SK-N-DZ (cell line): Measurements from ENCODE around the gene DDIT3.

Experiments used
- DNase-seq: peaks from one replicate; pipeline ENCODE4 v3.0.0-alpha.2; 2015; ENCODE audit warnings: low spot score

DDIT3 gene

DNA sequence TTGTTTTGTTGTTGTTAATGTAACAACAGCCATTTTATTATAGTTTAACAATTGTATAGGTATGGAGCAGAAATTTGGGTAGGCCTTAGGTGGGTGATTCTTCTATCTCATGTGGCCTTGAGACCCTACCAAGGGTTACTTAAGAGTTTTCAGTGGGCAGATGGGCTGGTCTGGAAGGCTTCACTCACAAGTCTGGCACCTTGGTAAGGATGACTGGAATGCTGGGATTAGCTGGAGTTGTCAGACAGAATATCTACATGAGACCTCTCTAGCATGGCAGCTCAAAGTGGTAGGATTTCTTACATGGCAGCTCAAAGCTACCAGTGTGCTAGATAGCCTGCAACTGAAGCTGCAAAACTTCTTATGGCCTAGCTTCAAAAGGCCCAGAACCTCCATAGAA, 34.6 kb downstream of the DDIT3 start:
- no peak for DNase-seq

DNA sequence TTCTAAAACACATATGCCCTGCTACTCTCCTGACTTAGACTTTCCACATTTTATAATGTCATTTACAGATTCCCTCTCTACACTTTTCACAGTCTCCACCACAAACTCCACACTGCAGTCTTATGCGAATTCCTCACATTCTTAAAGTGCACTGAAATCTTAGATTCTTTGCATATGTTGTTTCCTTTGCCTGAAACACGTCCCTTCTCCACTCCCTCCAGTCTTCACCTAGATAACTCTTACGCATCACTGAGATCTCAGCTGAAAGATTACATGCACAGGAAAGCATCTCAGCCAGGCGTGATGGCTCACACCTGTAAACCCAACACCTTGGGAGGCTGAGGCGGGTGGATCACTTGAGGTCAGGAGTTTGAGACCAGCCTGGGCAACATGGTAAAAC, 36.8 kb downstream of the DDIT3 start:
- no peak for DNase-seq

DNA sequence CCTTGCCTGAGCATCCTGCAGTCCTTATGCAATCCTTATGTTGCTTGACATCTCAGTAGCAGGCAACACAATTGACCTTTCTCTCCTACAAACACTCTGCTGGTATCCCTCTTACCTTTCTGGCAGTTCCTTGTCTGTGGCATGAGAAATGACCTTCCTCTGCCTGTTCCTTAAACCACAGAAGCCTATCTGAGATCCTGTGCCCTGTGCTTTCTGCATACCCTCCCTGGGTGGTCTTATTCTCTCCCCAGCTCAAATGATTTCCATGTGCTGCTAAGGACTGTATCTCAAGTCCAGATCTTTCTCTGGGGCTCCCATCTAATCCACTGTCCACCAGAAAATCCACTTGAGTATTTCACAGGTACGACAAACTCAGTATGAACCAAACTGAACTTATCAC, 38.6 kb downstream of the DDIT3 start:
- no peak for DNase-seq

DNA sequence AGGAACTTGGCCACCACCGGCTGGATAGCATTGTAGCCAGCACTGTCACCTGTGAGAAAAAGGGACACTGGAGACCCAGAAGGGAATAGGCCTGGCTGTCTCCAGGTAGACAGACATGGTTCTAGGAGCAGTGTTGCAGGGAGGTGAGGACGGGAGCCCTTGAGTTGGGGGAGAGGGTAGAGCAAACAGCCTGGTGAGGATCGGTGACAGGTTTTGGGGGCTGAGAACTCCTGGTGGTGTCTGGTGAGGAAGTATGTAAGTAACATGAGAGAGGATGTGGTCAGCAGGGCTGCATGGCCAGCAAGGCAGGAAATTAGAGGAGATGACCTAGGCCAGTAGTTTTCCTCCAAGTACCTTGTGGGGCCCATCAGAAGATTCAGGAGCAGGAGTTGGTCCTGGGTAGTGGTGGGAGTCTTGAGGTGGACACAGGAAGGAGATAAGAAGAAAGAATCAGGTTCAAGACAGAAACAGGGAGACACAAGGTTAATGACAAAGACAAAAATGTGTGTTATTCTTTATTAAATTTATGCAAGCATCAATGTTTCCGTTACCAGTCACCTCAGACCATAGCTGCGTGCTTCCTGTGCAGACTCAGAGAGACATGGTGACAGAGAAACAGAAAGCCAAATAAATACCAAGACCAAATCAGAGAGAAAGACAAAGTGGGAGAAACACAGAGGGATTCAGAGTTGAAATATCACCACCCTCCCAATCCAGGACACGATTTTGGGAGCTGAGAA, 40.8 kb downstream of the DDIT3 start, which contains the start of gene ARHGAP9:
Gene ARHGAP9, minus strand, starts transcription at position 491 of the 740 bp plus-strand sequence. Its CDS starts 460 bp downstream, at position 31.
- no peak for DNase-seq

DNA sequence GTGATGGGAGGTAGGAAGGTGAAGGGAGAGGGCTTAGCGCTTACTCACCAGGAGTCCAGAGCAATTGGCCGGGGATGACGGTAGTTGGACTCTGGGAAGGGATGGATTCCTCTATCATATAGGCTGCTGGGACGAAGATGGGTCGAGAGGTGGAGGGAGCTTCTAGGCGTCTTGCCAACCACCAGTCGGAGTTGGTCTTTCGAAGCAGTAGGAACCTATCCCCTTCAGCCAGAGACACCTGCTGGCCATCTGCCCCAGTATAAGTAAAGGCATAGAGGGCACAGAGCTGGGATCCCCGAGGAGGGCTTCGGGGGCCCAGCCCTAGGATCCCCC, 41.3 kb downstream of the DDIT3 start:
- no peak for DNase-seq

DNA sequence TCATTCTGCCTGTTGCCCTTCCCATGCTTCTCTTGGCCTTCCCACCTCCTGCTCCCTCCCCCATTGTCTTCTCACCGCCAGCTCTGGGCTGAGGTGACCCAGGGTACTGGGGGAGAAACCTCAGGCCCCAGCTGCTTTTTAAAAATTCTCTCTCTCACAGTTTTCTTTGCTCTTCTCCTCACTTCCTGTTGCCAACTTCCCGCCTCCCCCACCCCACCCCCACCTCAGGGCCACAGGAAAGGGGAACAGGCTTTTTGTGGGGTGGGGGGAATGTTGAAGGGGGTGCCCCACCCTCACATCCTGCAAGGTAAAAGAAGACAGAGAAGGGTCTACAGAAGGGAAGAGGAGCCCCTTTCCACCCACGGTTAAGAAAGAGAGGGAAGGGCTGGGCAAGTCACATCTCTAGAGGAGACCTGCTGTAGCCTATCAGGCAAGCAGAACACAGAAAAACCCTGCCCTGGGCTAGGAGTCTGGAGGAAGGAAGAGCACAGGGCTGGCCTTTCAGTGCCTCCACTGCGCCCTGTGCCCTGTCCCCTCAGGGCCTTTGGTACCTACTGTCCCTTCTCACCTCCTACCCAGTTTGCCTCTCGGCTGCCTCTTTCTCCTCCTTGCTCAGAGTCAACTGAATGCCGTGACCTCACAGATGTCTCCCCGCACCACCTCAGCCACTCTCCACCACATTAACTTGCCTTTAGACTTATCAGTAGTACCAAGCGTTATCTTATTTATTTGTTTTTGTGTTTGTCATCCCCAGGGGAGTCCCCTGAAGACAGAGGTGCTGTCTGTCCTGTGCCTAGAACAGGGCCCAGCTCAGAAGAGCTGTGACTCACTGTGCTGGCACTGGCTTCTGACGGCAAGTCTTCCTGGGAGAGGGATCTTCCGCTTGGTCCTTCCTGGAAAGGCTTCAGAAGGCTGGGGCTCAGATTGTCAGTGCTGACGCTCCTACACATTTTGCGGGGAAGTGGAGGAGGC, 42.3 kb downstream of the DDIT3 start:
- no peak for DNase-seq

DNA sequence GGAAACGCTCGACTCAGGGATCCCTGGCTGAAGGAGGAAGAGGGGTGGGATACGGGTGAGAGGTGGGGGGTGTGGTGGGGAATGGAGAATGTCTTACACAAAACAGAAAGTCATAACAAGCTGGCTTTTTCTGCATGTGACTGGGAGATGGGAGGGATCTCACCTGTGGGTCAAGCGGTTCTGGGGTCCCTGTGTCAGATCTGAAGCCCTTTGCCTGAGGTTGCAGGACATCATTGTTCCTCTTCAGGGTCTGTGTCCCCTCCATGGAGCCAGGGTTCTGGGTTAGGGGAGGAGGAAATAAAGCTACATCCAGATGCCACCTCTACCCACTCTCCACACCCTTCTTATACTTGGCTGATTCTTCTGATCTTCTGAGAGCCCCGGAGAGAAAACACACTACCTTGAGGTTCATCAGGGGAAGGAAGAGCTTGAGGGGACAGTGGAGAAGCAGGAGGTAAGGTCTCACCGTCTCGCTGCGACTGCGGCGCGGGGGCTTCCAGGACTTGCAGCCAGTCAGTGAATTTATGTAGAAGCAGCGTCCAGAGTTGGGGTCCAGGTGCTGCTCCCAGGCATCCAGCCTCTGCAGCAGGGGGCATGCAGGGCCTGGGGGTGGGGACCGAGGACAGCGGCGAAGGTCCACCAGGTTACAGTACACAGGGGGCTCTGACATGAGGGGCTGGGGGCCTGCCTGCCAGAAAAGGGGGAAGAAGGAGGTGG, 43.2 kb downstream of the DDIT3 start:
- DNase-seq: no peak

DNA sequence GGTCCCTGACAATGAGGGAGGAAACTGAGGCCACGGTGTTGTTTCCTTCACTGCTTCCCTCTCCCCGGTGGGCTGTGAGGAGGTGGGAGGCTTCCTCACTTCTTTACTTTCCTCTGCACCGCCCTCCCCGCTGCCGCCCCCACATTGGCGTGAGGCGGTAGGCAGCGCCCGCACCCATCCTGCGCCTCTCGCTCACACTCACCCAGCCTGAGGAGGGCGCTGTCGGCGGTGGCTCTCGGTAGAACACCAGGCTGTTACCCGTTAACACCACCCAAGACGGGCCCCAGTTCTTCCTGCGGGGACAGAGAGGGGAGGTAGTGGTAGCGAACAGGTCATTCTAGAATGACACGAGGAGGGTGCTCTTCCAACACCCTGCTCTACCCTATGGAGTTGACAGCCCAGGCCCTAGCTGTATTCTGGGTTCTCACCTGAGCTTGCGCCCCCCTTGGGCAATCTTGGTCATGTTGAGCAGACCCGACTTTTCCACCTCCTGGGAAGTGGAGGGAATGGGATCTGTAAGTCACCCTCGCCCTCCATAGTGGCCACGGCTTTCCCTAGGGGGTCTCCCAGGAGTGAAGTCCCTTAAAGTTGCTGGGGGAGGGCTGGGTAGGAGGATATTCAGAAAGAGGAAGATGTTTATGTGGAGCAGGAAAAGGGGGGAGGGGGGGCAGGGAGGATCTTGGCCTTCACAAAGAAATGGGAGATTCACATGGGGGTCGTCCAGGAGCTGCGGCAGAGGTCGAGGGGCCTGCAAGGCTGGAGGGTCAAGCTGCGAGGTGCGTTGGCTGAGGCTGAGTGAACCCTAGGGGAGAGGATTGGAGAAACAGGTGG, 43.9 kb downstream of the DDIT3 start:
- no peak for DNase-seq

DNA sequence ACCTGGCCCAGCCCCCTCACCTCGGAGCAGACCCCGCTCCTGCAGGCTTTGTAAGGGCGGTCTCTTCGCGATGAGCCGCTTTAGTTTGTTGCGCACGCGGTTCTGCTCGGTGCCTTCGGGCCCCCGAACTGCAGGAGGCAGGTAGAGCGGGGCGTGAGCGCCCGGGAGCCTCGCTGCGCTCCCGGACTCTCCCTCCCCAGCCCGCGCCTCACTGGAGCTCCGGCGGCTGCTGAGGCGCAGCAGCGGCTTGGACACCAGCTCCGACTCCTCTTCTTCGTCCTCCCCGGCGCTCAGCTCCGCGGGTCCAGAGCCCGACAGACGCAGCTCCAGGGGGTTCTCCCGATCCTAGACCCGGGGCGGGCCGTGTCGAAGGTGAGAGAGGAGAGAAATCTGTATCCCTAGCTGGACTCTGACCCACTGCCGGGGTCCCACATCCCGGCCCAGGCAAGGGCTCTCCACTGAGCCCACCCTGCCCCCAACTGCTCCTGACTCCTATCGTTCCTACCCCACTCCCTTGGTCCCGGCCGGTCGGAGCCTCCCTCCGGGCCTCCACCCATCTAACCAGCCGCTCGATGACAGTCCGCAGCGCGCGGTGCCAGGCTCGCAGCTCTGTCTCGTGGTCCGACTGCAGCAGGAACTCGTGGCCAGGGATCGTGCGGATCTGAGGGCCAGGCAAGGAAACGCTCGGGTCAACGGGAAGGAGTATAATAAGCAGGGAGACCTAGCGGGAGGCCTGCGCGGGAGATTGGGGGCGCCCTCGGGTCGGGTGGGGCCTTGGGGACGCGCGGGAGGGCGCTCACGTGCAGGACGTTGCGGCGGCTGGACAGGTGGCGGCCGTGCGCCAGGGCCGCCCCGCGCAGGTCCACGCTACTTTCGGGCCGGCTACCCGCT, 44.8 kb downstream of the DDIT3 start:
- no peak for DNase-seq

DNA sequence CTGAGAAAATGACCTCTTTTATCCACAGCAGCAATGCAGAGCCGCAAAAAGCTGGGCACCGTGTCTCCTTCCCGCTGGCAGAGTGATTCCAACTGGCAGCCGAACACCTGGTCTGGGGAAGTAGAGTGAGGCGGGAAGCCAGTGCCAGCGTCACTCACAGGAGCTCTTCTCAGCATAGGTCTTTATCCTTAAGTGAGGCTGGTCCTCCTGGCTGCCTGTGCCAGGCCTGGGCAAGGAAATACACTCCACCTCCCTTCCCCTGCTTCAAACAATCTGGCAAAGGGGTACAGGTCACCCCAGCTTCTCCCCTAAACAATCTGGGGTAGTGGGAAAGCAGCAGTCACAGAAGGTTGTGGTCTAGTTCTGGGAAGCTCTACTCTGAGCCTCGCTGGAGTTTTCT, 45.5 kb downstream of the DDIT3 start:
- DNase-seq: no peak

DNA sequence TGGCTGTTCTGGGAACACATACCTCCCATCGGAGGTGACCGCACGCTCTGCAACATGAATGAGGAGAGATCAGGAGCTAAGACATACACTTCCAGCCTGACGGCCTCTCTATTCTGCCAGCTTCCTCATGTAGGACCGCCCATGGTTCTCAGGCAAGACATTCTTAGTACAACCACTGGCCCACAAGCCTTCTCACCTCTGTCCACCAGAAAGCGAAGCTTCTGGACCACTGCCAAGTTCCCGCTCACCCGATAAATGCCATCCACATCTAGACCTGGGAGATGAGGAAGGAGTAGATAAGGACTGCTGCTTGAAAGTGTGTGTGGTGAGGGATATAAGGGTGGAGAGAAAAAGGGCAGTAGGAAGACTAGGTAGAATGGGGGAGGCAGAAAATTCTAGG, 45.9 kb downstream of the DDIT3 start:
- DNase-seq: no peak

DNA sequence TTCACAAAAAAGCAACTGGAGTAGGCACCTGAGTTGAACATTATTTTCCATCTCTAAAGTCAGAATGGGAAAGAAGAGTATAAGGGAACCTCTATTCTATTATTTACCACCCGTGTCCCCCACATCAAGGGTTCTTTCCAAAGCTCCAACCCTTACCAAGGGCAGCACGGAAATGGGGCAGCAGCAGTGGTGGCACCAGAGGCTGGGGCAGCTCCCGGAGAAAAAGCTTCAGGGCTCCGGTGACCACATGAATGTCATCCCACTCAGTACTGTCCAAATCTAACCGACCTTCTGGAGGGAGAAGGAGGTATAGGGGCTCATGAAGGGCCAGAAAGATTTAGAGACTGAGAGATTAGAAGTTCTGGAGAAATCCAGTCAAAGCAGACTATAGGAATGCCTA, 46.4 kb downstream of the DDIT3 start:
- no peak for DNase-seq

DNA sequence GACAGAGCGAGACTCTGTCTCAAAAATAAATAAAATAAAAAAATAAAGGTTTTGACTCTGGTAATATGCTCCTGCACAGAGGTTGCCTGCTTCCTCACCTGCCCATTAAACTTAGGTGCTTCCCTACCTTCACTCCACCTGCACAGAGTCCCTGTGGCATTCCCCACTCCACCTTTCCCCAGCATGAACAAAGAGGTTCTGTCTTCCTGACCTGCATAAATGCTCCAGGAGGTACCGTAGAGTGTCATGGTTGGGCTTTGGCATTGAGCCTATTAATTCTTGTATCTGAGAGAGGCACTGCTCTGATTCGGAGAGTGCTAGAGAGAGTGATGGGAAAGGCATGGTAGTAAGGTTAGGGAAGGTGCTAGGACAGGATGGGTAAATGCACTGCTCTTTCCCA, 46.9 kb downstream of the DDIT3 start:
- no peak for DNase-seq

DNA sequence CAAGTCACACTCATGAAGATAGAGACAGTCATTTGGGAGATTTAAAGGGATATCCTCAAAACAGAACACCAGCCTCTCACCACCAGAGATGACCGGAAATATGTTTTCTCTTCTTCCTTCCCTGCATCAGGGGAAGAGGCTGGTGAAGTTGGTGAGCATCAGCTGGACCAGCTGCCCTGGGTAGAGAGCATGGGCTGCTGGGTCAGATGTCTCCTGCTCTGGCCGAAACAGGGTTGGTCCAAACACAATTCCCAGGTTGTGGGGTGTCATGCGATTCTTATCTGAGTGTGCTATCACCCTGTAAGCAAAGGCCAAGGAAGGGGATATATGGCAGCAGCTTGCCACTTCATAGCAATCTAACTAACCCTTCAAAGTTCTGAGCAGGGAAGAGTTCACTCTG, 47.9 kb downstream of the DDIT3 start:
- no peak for DNase-seq

DNA sequence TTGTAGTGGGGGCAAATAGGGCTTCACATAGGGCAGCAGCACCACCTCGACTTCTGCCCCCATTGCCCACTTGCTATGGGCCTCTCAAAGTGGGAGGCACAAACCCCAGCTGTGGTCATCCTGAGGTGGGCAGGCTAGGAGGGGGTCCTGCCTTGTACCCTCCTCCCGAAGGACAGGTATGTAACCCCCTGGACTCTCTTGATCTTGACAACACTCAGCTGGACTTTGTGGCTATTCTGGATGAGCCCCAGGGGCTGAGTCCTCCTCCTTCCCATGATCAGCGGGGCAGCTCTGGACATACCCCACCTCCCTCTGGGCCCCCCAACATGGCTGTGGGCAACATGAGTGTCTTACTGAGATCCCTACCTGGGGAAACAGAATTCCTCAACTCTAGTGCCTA, 48.7 kb downstream of the DDIT3 start:
- DNase-seq: no peak

DNA sequence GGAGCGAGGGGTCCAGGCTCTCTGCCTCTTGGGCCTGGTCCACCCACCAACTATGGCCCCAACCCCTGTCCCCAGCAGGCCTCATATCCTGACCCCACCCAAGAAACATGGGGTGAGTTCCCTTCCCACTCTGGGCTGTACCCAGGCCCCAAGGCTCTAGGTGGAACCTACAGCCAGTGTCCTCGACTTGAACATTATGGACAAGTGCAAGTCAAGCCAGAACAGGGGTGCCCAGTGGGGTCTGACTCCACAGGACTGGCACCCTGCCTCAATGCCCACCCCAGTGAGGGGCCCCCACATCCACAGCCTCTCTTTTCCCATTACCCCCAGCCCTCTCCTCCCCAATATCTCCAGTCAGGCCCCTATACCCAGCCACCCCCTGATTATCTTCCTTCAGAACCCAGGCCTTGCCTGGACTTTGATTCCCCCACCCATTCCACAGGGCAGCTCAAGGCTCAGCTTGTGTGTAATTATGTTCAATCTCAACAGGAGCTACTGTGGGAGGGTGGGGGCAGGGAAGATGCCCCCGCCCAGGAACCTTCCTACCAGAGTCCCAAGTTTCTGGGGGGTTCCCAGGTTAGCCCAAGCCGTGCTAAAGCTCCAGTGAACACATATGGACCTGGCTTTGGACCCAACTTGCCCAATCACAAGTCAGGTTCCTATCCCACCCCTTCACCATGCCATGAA, 49.2 kb downstream of the DDIT3 start:
- DNase-seq: no peak

DNA sequence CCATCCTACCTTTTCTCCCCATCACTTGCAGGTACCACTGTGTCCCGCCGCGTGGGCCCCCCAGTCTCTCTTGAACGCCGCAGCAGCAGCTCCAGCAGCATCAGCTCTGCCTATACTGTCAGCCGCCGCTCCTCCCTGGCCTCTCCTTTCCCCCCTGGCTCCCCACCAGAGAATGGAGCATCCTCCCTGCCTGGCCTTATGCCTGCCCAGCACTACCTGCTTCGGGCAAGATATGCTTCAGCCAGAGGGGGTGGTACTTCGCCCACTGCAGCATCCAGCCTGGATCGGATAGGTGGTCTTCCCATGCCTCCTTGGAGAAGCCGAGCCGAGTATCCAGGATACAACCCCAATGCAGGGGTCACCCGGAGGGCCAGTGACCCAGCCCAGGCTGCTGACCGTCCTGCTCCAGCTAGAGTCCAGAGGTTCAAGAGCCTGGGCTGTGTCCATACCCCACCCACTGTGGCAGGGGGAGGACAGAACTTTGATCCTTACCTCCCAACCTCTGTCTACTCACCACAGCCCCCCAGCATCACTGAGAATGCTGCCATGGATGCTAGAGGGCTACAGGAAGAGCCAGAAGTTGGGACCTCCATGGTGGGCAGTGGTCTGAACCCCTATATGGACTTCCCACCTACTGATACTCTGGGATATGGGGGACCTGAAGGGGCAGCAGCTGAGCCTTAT, 49.9 kb downstream of the DDIT3 start:
- DNase-seq: no peak

DNA sequence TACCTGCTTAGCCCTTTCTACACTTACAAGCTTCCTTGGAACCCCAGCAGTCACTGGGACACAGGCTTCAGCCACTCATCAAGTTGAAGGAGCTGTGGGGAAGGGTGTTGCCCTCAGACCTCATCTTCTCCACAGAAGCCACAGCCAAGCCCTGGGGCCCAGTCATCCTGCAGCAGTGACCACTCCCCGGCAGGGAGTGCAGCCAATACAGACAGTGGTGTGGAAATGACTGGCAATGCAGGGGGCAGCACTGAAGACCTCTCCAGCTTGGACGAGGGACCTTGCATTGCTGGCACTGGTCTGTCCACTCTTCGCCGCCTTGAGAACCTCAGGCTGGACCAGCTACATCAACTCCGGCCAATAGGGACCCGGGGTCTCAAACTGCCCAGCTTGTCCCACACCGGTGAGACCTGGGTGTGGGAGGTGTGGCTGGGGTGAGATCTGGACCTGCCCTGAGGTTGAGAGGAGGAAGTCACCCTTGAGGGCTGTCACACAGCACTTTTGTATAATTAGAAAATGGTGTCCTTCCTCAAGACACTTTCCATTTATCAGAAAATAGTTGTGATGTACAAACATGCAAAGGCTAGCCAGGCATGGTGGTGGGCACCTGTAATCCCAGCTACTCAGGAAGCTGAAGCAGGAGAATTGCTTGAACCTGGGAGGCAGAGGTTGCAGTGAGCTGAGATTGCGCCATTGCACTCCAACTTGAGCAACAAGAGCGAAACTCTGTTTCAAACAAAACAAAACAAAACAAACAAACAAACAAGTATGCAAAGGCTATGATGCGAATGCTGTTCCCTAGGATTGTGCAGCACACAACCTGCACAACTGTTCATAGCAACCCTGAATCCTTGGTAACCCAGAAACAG, 50.8 kb downstream of the DDIT3 start:
- DNase-seq: no peak
